ENCODE measurements around the gene RASGRP2.

The RASGRP2 gene

GRCh38 chr11:64743591-64744543 is at the start of gene RASGRP2:
Gene RASGRP2, minus strand, starts transcription at chr11:64744142. Its CDS starts 1,276 bp downstream, at chr11:64742866.
- peak; percentile 79 to 82 for DNase-seq

DNA sequence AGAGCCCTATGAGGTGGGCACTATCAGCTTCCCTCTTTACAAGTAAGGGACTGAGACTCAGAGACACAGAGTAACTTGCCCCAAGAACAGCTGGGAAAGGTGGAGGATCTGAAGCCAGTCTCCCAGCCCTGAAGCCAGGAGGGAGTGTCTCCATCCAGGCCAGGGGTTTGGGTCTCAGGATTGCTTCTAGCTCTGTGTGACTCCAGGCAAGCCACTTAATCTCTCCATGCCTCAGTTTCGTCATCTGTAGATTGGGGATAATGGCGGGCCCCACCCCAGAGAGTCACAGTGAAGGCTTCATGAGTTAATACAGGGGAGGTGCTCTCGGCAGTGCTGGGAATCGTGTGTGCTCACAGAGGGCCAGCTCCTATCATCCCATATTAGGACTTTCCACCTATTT is 48.5 kb upstream of the RASGRP2 start:
- no peak for DNase-seq

DNA sequence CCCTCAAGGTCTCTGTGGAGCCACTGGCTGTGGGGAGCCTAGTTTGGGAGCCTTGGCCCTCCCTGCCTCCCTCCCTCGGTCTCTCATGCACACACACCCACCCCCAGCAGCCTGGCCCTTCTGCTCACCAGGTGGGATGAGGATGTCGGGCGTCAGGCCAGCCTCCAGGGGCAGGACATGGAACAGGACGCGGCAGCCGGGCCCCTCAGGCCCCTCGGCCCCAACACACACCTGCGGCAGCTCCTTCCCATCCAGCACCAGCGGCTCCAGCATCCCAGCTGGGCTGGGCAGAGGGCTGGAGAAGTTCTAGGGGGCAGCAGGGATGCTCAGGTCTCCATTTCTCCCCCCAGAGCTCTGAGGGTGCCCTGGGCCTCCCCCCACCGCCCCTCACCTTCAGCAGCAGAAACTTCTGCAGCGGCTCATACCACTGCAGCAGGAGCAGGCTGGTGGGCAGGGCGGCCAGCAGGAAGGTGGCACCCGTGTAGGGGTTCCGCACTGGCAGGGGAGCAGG is 47.9 kb upstream of the RASGRP2 start:
- DNase-seq, result no peak

GRCh38 chr11:64790205-64791095 is 46.5 kb upstream of the RASGRP2 start:
- DNase-seq, result no peak

DNA sequence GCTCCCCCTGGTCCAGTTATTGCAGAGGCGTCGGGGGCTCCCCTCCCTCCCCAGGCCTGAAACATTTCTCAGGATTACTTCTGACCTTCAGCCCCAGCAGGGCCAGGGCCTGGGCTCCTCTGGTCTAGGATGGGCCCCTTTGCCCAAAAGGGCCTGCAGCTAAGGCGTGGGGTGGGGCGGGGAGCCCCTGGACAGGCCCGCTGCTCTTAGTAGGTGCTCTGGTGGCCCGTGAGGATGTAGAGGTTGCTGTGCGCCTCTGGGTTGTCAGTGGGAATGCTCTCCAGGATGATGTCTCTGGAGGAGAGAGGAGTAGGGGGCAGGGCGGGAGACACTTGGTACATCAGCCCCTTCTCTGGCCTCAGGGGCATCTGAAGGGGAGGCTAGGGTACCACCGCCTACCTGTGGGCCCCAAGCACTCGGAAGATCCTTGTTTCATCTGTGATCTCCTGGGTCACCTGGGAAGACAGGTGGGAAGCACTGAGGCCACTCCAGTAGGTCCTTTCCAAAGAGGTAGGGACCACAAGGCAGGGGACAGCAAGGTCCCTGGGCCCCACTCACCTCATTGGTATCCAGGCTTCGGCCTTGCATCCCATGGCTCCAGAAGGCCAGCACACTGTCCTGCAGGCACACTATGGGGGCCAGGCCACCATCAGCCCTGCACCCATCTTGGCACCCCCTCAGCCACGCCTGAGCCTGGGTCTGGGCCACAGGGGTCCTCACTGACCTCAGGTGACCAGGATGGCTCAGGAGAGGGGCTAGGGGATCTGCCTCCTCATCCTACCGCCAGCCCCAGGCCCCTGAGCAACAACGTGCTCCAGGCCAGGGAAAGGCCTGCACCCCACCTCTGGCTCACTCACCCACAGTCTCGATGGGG is 45.6 kb upstream of the RASGRP2 start:
- no peak for DNase-seq

- DNase-seq, result no peak
Measured at GRCh38 chr11:64788321-64789215, 44.6 kb upstream of the RASGRP2 start.

DNA sequence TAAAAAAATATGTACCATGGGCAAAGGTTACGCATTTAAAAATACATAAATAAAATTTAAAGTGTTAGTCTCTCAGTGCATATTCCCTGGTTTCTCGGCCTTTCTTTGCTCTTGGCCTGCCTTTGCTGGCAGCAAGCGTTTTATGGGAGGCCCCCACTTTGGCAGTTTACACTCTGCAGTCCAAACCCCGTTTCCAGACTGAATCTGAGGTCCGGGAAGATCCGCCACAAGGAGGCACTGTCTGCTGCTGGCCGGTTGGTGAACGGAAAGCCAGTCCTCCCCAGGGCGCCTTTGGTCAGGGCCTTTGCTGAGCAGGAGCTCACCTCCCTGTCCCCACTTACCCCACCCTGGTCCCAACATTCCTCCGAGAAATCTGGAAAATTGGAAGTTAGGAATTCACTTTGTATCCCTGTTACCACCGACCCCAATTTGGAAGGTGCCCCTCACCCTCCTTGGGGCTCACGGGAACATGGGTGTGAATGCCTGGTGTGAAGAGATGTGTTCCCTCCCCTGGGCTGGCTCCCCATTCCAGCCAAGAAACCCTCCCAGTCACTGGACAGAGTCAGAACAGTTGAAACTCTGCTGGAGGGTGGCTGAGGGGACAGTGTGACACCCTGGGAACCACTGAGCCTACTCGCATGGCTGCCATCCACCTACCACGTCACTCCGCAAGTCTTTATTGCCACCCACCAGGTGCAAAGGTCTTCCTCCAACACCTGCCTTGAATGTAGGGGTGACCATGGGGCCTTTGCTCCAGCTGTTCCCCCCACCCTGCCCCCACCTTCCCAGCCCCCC is 43.8 kb upstream of the RASGRP2 start:
- peak; percentile 55 to 67 for DNase-seq

DNA sequence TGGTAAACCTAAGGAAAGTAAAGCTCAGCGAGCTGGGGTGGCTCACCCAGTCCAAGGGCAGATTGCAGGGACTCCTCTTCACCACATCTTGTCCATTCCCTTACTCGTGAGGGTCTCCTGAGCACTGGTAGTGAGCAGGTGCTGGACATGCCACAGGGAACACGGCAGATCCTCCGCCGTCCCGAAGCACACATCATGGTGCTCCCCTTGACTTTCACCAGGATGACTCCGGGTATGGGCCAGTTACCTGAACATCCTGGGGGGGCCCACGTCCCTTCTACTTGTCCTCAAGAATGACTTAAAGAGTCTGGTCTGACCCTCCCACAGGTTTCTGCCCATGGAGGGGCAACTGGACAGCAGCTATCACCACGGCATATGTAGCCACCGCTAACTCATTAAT is 42.4 kb upstream of the RASGRP2 start:
- no peak for DNase-seq

GRCh38 chr11:64784813-64785581 is 41.1 kb upstream of the RASGRP2 start:
- no peak for DNase-seq

DNA sequence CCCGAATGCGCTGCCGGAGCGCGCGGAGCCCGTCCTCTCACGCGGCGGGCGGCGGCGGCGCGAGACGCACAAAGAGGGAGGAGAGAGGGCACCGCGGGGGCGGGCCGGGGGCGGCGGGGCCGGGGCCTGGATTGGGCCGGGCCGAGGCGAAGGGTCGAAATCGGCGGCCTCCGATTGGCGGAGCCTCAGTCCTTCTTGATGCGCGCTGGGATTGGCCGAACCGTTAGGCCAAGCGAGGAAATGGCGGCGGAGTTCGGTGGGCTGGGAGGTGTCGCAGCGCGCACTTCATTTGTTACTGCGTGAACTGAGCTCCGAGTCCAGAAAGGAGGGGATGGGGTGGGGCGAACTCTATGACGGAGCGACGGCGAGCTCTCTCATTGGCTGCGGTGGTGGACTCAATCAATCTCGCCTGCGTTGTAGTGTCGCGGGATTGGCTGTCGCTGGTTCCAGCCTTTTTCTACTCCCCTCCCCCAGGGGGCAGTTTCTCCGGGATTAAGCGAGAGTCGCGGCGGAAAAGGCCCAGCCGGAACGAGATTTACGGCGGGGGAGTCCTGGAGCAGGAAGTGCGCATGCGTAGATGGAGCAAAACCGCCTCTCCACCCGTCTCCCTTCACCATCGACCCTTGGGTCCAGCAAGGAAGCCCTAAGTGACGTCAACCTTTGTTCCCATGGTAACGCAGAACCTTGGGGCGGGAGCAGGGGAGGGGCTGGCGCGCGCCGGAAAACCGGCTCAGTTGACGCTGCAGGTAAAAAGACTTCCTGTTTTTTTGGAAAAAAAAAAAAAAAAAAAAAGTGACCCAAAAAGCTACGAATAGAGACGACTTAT is 34.7 kb upstream of the RASGRP2 start, which contains the start of gene SF1:
Gene SF1 (minus strand): TSS at position 70 of the 826 bp plus-strand sequence. CDS start 150 bp downstream, outside the sequence.
- peak; percentile 98 to 99 for DNase-seq

DNA sequence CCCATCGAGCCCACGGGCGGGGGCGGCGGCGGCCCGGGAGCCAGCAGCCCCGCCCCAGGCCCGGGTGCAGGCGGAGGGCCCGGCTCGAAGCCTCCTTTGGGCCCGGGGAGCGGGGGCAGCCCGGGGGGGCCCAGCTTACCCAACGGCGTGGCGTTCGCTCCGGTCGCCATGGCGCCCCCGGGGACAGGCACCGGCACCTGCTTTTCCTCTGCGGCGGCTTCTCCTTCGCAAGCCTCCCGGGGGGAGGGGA is 34.2 kb upstream of the RASGRP2 start:
- DNase-seq, result no peak

DNA sequence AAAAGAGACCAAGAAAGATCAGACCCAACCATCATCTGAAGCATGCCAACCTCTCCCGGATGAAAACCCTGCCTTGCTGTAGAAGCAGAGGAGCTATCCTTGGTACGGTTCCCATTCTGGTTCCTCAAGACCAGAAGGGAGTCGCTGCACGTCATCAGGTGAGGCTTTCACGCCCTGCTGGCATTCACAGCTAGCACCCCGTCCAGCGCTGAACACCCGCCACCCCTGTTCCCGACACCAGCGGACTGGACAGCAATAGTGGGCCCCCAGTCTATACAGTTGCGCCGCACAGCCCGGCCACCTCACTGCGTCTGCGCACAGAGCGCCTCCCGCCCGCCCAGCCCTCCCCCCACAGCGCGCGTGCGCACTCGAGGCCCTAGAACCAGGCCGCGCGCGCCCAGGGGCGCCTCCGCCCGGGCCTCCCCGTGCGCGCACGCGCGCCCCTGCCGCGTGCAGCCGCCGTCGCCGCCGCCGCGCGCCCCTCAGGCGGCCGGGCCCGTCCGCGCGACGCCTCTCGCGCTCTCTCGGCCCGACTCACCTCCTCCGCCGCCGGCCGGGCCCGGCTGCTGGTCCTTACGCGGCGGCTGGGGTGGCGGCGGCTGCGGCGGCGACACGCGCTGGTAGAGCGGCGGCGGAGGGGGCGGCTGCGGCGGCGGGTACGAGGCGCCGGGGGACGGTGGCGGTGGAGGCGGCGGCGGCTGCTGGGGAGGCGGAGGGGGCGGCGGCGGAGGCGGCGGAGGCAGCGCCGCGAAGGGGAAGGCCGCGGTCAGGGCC is 33.7 kb upstream of the RASGRP2 start:
- peak; percentile 79 to 85 for DNase-seq

- no peak for DNase-seq
Measured at GRCh38 chr11:64776875-64777274, 32.9 kb upstream of the RASGRP2 start.

GRCh38 chr11:64776425-64776824 is 32.5 kb upstream of the RASGRP2 start:
- DNase-seq, result no peak

- DNase-seq, result no peak
Measured at GRCh38 chr11:64774144-64774543, 30.2 kb upstream of the RASGRP2 start.

GRCh38 chr11:64772303-64773018 is 28.5 kb upstream of the RASGRP2 start:
- no peak for DNase-seq

- DNase-seq, result no peak
Measured at GRCh38 chr11:64771861-64772260, 27.9 kb upstream of the RASGRP2 start.
